ENCODE results near the gene STRA6.

DNA sequence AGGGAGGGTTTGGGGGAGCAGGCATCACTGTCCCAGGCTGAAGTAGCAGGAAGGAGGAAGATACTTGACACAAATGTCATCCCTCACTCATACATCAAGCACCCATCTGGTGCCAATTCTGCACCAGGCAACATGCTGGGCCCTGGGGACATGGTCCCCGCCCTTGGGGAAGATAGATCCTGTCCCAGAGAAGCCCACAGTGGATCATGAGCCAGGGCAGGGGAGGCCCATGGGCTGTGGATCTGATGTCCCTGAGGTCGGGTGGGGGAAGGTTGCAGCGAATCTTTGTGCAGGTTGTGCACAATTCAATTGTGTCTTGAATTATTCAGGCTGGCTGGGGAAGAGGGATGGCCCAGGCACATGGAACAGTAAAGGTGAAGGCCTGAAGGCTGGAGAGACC, 27.1 kb upstream of the STRA6 start:
- TF ChIP-seq YY1 (IDR thresholded peaks at IDR 0.05; ENCODE audit: insufficient read depth, insufficient read length) = no peak
- no peak for TF ChIP-seq ZNF274 (IDR thresholded peaks at IDR 0.05; ENCODE audit: low read depth, low read length)
- TF ChIP-seq SUZ12 (IDR thresholded peaks at IDR 0.05; ENCODE audit: extremely low read depth, insufficient read depth, insufficient read length) = no peak

Data from NT2/D1 (cell line).